ENCODE results near the gene MACROD2. TPM values are rescaled to one million over a fixed set of nuclear protein-coding genes. Genes with fewer than 3 reads are reported as not detected.

The MACROD2 gene
- polyA plus RNA-seq, 1 donor from 2014 or later = 23.2 TPM

GRCh38 chr20:14064333-14064732 is 69.0 kb downstream of the MACROD2 start:
- H4K20me1 ChIP-seq (ENCODE audit: insufficient read depth) = no peaks in the 10 kb centered on the region
- no peak overlapping the region for H3K9ac ChIP-seq (ENCODE audit: low read length)
- no peaks in the 10 kb centered on the region for H3F3A ChIP-seq (ENCODE audit: insufficient read depth, low read length, poor library complexity, severe bottlenecking)
- no peaks in the 10 kb centered on the region for H3K27me3 ChIP-seq (ENCODE audit: insufficient read depth, low read depth, low read length)
- H3K27ac ChIP-seq (ENCODE audit: low read length) = no peak overlapping the region
- no peak overlapping the region for H3K4me3 ChIP-seq (ENCODE audit: low read length)
- no peak overlapping the region for H2AFZ ChIP-seq (ENCODE audit: low read depth, low read length)
- H3K9me2 ChIP-seq (ENCODE audit: insufficient read depth, low read length) = no peaks in the 10 kb centered on the region
- TF ChIP-seq RAD21 (conservative IDR thresholded peaks at IDR 0.05) (no peak), EP300 (conservative IDR thresholded peaks at IDR 0.05; ENCODE audit: poor library complexity, severe bottlenecking) (no peak), POLR2AphosphoS5 (IDR thresholded peaks at IDR 0.05) (no peak), REST (IDR thresholded peaks at IDR 0.05; ENCODE audit: borderline replicate concordance) (no peak), TAF1 (IDR thresholded peaks at IDR 0.05; ENCODE audit: low read depth) (no peak), CTCF (IDR thresholded peaks at IDR 0.05; ENCODE audit: poor library complexity, severe bottlenecking) (no peak), SMC3 (conservative IDR thresholded peaks at IDR 0.05; ENCODE audit: poor library complexity) (no peak), MXI1 (conservative IDR thresholded peaks at IDR 0.05; ENCODE audit: poor library complexity, severe bottlenecking) (no peak), EZH2 (IDR thresholded peaks at IDR 0.05; ENCODE audit: borderline replicate concordance, insufficient read depth, low read length, poor library complexity, severe bottlenecking) (no peak)
- no peaks in the 10 kb centered on the region for H3K79me2 ChIP-seq (replicated peaks; ENCODE audit: insufficient read depth, low read length)
- H3K9me3 ChIP-seq (ENCODE audit: low read length) = no peaks in the 10 kb centered on the region
- no peak overlapping the region for H3K4me2 ChIP-seq (ENCODE audit: low read length)
- H3K36me3 ChIP-seq (ENCODE audit: insufficient read depth, low read length) = no peaks in the 10 kb centered on the region

- no peak overlapping the region for H3K9ac ChIP-seq (ENCODE audit: low read length)
- H3K9me3 ChIP-seq (ENCODE audit: low read length) = no peaks in the 10 kb centered on the region
- no peak overlapping the region for H3K27ac ChIP-seq (ENCODE audit: low read length)
- no peak for TF ChIP-seq EZH2 (IDR thresholded peaks at IDR 0.05; ENCODE audit: borderline replicate concordance, insufficient read depth, low read length, poor library complexity, severe bottlenecking)
- no peak for TF ChIP-seq EP300 (conservative IDR thresholded peaks at IDR 0.05; ENCODE audit: poor library complexity, severe bottlenecking)
- TF ChIP-seq SMC3 (conservative IDR thresholded peaks at IDR 0.05; ENCODE audit: poor library complexity) = no peak
- no peak for TF ChIP-seq RAD21 (conservative IDR thresholded peaks at IDR 0.05)
- no peak for TF ChIP-seq MXI1 (conservative IDR thresholded peaks at IDR 0.05; ENCODE audit: poor library complexity, severe bottlenecking)
- TF ChIP-seq CTCF (IDR thresholded peaks at IDR 0.05; ENCODE audit: poor library complexity, severe bottlenecking) = no peak
- no peak for TF ChIP-seq REST (IDR thresholded peaks at IDR 0.05; ENCODE audit: borderline replicate concordance)
- H2AFZ ChIP-seq (ENCODE audit: low read depth, low read length) = no peak overlapping the region
- no peaks in the 10 kb centered on the region for H3K27me3 ChIP-seq (ENCODE audit: insufficient read depth, low read depth, low read length)
- H3F3A ChIP-seq (ENCODE audit: insufficient read depth, low read length, poor library complexity, severe bottlenecking) = no peaks in the 10 kb centered on the region
- H3K36me3 ChIP-seq (ENCODE audit: insufficient read depth, low read length) = no peaks in the 10 kb centered on the region
- no peak overlapping the region for H3K4me3 ChIP-seq (ENCODE audit: low read length)
- H3K9me2 ChIP-seq (ENCODE audit: insufficient read depth, low read length) = no peaks in the 10 kb centered on the region
- H4K20me1 ChIP-seq (ENCODE audit: insufficient read depth) = no peaks in the 10 kb centered on the region
- no peaks in the 10 kb centered on the region for H3K79me2 ChIP-seq (replicated peaks; ENCODE audit: insufficient read depth, low read length)
- no peak overlapping the region for H3K4me2 ChIP-seq (ENCODE audit: low read length)
Observed at GRCh38 chr20:14064921-14065320, 69.6 kb downstream of the MACROD2 start.
